Adrenal gland (tissue), 5 donors: ENCODE results near the gene PSKH1.

Experiments
- CTCF ChIP-seq, 6 experiments: fragments of 450-650 bp in 4 of 6; fragments of 200-600 bp in 2 of 6; sonication (generic) in 1 of 6; IDR thresholded peaks; 1 replicate in 5 of 6; 2 replicates in 1 of 6; pipeline versions ENCODE4 v1.5.1 to v1.8.0; 2016 to 2021; ENCODE audit warnings: antibody characterized with exemption in 6 of 6, mild to moderate bottlenecking in 2 of 6, moderate library complexity in 1 of 6
- POLR2A ChIP-seq, 2 donors: fragments of 450-650 bp; IDR thresholded peaks; one replicate each; pipeline ENCODE4 v1.6.1; 2017; ENCODE audit warnings: antibody characterized with exemption in 2 of 2, mild to moderate bottlenecking in 2 of 2, moderate library complexity in 1 of 2
- donor health status: DM: no; HTN: no; CAD: no.

GRCh38 chr16:67950335-67950843 lies 57.3 kb downstream of the PSKH1 start:
- TF ChIP-seq CTCF (IDR thresholded peaks at IDR 0.05) (no peak), POLR2A (IDR thresholded peaks at IDR 0.05) (no peak)
